ENCODE results near the gene SLC35B2.
A peak's percentile ranks its signal among the peaks of the same experiment; 100 is the strongest.
"Not testable (repeated sequence)": the region's sequence is repeated elsewhere in the genome, so short reads cannot be mapped to it uniquely, and the experiment has no call there.

SLC35B2 gene

DNA sequence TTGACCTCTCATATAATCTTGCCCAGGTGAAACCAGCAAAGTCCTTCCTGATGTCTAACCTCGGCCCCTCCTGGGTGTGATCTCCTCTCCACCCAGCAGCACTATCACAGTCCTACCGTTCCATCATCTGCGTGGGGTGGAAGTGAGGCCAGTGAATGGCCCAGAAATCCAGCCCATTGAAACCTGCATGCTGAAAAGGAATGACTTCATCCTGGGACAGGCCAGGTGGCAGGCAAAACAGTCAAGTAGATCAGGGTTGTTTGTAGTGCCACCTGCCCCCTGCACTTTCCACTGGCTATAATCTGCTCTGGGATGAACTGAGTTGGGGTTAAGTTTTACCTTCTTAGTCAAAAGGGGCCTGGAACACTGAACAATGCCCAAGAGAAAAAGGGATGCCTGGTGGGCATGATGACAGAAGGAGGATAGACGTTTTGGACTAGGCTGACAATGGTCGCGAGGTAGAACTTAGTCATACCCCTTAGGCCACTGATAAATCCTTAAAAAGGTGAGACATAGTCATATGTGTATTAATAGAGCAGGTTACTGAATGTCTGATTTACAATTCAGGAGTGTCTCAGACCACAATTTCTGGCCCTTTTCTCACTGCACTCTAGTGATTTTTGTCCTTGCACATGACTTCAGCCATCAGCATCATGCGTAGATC, 18.5 kb downstream of the SLC35B2 start:
- DNase-seq (ENCODE audit: extremely low spot score, insufficient read length, low read depth) (no peak), FAIRE-seq (no peak)

DNA sequence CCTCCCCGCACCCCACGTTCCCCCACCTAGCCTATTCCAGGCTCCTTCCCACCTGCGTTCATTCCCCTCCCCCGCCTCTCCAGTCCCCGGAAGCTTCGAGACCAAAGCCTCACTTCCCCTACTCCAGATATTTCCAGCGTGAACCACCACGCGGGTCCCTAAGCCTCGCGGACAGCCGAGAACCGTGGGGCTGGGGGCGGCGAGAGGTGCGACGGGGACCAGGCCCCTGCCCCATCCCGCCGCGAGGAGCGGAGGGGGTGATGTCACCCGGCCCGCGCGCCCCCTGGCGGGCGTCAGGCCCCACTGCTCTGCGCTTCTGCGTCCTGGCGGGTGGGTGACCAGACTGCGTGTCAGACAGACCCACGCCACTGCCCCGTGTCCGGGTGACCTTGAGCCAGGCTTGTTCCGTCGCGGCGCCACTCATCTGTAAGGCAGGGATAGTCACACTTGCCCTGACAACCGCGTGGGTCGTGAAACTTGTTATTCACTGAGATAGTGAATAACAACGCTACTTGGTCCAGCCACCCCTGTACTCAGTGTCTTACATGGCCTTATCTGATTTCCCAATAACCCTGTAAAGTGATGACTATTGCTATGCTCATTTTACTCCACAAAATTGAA, 19.4 kb downstream of the SLC35B2 start:
- FAIRE-seq: peak; percentile 29

DNA sequence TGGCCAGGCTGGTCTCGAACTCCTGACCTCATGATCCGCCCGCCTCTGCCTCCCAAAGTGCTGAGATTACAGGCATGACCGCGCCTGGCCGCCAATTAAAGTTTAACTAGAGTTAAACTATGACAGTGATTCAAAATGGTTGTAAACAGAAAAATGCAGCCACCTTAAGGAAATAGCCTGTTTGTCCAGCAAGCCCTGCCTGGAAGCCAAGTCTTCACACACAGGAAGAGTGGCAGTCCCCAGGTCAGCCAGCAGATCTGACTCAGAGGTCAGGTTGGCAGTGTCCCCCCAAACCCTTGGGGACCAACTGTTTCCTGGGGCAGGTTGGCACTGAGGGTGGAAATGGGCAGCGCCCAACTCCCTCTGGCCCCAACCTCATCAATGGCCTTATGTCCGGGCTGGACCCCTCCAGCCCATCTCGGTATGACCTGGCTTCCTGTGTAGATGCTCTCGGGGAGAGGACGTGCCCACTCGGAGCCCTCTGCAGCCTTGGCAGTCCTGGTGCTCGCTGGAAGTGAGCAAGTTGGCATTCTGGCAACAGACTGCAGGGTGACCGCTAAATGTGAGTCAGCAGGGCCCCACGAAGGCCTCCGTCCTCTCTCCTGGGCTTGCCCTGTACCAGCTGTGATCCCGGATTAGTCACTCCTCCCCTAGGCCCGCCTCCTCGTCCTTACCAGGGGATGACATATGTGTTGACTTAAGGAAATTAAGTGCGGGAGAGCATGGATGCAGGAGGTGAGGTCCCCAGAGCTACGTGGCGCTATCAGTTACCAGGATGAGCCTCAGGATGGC, 20.1 kb downstream of the SLC35B2 start:
- peak; percentile 87 for FAIRE-seq
- DNase-seq (ENCODE audit: extremely low spot score, insufficient read length, low read depth): no peak

More for the DNA sequence above, 19.4 kb downstream of the SLC35B2 start:
- peak; percentile 73 for DNase-seq (ENCODE audit: extremely low spot score, insufficient read length, low read depth)

DNA sequence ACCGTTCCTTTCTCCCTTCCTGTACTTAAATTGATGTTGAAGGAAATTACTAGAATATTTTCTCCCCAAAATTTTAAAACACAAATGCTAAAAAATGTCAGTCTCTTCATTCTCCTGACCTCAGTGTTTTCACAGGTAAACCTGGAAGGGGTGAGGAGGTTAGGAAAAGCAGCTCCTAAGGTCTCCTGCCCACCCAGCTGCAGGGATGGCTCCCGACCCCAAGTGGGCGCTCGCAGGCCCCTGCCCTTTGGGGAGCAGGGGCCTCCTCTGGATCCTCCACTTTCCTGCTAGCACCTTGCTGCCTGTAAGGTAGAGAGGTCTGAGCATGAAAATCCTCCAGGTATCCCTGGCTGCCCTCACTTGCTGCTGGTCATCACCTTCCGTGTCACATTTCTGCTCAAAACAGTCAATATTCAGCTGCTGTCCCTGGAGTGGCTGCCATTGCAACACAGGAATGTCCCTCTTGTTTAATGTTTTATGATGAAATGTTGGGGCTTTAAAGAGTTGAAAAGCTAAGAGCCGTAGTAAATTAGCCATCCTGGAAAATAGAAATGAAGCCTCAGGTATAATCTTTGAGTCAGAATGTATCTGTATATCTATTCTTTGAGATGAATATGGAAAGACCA, 21.3 kb downstream of the SLC35B2 start:
- FAIRE-seq: no peak

DNA sequence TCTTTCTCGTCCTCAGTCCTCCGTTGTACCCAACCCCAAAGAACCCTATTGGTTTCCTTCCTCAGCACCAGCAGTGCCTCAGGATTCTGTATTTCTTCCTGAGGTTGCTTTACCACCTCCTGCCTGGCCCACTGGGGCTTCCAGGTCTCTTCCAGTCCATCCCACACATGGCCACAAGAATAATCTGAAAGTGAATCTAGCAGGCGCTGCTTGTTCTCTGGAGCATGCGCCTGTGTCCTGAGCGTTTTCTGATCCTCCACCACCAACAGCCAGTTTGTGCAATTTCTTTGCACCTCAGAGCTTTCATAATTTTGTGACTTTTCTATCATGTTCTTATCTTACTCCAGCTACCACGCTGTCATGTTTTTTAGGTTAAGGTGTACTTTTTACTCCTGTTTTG, 22.1 kb downstream of the SLC35B2 start:
- no peak for DNase-seq (ENCODE audit: extremely low spot score, insufficient read length, low read depth)
- FAIRE-seq: no peak

More for the DNA sequence above, 21.3 kb downstream of the SLC35B2 start:
- no peak for DNase-seq (ENCODE audit: extremely low spot score, insufficient read length, low read depth)

DNA sequence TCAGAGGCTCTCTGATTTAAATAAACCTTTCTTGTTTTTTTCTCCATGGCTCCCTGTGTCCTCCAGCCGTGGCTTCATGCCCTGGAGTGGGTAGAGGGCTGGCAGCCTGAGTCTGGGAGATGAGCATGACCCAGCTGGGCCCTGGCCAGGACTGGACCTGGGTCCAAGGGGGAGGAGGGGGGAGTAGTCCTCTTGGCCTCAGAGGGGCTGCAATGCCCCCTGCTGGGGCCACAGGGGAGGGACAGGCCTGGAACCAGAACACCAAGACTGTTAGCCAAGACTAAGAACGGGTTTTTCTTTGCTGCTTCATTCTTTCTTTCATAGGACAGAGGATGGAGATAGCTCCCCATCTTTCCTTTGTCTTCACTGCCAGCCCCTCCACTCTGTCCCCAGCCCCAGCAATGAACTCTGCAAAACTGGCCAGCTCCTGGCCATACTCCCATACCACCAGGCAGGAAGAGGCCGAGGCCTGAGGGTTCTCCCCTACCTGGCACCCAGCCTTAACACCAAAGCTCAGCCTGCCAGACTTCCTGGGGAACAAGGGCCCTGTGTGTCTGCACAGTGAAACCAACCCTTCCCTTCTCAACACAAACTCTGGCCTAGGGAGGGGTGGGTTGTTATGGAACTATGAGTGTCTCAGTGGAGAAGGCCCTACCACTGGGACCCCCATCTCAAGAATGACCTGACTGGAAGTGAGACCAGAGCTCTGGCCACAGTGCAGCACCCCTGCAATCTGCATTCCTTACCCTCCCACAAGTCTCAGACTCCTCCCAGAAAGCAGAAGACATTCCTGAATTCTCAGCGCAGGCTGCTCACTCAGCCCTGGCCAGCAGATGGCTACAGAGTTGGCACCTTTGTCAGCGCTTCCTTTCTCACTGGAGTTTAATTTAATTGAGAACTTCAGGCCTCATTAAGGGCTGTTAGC, 23.0 kb downstream of the SLC35B2 start:
- DNase-seq (ENCODE audit: extremely low spot score, insufficient read length, low read depth): no peak

DNA sequence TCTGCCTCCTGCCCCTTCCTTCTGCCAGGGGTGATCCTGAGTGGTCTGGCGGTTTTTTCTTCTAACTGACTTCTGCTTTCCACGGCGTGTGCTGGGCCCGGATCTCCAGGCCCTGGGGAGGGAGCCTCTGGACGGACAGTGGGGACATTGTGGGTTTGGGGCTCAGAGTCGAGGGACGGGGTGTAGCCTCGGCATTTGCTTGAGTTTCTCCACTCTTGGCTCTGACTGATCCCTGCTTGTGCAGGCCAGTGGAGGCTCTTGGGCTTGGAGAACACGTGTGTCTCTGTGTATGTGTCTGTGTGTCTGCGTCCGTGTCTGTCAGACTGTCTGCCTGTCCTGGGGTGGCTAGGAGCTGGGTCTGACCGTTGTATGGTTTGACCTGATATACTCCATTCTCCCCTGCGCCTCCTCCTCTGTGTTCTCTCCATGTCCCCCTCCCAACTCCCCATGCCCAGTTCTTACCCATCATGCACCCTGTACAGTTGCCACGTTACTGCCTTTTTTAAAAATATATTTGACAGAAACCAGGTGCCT, 23.7 kb downstream of the SLC35B2 start:
- no peak for DNase-seq (ENCODE audit: extremely low spot score, insufficient read length, low read depth)
- FAIRE-seq: no peak

More for the DNA sequence above, 23.0 kb downstream of the SLC35B2 start:
- no peak for FAIRE-seq

DNA sequence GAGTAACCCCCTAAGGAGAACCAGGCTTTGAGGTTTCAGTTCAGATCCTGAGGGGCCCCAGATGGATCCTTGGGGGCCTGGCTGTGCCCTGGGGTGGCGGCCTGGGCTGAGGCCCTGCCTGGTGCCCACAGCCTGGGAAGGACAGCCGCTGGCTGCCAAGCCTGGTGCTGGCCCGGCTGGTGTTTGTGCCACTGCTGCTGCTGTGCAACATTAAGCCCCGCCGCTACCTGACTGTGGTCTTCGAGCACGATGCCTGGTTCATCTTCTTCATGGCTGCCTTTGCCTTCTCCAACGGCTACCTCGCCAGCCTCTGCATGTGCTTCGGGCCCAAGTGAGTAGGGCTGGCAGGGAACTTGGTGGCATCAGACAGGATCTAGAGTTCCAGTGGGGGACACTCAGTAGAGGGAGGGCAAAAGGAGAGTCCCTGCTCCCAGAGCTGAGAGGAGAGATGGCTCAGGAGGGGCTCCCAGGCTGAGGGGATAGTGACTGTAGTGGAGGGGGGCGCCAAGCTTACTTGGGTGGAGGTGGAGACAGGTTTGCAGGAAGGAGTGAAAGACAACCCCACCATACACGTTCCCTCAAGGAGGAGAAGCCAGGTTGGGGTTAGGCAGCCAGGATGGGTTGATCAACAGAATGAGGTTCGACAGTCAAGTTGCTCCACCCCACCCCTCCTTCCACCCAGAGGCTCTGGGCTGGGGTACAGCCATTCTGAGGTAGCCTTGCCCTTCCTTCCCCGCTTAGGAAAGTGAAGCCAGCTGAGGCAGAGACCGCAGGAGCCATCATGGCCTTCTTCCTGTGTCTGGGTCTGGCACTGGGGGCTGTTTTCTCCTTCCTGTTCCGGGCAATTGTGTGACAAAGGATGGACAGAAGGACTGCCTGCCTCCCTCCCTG, 24.4 kb downstream of the SLC35B2 start:
- DNase-seq (ENCODE audit: extremely low spot score, insufficient read length, low read depth) (no peak), FAIRE-seq (no peak)

DNA sequence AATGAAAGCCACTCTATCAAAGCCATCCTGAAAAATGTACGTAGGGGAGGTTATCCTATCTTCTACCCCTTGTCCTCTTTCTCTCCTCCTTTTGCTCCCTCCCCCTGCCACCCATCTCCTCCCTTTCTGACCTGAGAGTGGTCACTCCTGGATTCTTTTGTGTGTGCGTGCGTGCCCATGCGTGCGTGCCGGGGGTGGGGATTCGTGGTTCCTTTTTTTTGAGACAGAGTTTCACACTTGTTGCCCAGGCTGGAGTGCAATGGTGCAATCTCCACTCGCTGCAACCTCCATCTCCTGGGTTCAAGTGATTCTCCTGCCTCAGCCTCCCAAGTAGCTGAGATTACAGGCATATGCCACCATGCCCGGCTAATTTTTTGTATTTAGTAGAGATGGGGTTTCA, 25.9 kb downstream of the SLC35B2 start:
- DNase-seq (ENCODE audit: extremely low spot score, insufficient read length, low read depth); FAIRE-seq: not testable (repeated sequence)

DNA sequence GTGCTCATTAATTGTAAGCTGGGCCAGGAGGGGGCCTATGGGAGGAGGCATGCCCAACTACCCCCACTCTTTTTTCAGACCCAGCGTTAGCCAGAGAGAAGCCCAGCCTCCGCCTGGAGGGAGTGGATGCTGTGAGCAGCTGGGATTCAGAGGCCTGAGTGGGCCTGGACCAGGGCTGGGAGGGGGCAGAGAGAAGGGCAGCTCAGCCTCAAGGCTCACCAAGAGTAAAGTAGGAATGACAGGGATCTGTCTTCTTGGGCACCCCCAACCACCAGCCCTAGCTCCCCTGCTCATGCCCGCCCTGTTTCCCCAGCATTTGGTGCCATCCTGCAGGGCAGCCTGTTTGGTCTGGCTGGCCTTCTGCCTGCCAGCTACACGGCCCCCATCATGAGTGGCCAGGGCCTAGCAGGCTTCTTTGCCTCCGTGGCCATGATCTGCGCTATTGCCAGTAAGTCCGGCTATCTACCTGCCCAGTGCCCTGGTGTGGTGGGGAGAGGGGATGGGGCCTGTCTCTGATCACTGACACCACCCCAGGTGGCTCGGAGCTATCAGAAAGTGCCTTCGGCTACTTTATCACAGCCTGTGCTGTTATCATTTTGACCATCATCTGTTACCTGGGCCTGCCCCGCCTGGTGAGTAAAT, 27.2 kb downstream of the SLC35B2 start:
- FAIRE-seq (no peak), DNase-seq (ENCODE audit: extremely low spot score, insufficient read length, low read depth) (no peak)

DNA sequence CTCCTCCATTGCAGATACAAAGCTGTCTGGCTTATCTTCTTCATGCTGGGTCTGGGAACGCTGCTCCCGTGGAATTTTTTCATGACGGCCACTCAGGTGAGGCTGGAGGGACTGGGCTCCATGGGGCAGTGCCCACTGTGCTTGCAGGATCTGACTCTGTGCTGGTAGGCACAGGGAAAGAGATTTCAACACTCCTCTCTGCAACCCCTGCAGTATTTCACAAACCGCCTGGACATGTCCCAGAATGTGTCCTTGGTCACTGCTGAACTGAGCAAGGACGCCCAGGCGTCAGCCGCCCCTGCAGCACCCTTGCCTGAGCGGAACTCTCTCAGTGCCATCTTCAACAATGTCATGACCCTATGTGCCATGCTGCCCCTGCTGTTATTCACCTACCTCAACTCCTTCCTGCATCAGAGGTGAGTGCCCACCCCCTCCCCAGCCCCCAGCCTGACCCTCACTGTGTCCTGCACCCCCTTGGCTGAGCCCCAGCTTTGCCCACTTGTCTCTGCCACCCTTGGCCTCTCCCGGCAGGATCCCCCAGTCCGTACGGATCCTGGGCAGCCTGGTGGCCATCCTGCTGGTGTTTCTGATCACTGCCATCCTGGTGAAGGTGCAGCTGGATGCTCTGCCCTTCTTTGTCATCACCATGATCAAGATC, 27.8 kb downstream of the SLC35B2 start:
- DNase-seq (ENCODE audit: extremely low spot score, insufficient read length, low read depth) (no peak), FAIRE-seq (no peak)

DNA sequence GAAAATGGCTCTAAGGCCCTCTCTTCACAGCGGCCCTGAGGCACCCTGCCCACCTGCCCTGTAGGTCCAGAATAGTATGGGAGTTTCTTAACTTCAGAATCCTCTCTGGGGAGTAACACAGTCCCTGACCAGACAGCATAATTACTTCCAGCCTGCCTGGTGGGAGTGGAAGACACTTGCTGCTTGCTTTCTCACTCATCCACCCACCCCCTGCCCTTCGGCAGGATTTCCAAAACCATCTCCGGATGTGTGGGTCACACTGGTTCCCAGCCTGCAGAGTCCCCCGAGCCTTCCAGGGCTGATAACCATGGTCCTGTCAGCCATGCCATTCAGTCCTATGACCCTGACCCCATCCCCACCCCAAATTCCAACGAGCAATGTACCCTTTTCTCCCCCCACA, 28.5 kb downstream of the SLC35B2 start:
- no peak for FAIRE-seq
- no peak for DNase-seq (ENCODE audit: extremely low spot score, insufficient read length, low read depth)

DNA sequence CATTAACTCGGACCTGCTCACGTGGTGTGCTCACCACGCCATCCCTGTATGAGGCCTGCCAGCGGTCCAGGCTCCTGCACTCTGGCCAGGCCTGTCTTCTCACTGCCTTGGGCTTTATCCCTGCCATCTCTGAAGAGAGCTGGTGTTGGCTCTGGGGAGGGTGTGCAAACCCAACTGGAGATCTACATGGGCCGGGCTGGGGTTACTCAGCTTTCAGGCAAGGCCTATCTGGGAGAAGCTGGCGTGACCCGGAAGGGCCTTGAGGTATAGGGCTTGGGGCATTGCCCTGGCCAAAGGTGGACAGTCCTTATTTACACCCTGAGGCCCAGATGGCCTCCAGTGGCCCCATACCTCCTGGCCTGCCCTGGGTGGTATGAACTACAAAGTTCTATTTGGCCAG, 28.9 kb downstream of the SLC35B2 start:
- FAIRE-seq (no peak), DNase-seq (ENCODE audit: extremely low spot score, insufficient read length, low read depth) (no peak)

DNA sequence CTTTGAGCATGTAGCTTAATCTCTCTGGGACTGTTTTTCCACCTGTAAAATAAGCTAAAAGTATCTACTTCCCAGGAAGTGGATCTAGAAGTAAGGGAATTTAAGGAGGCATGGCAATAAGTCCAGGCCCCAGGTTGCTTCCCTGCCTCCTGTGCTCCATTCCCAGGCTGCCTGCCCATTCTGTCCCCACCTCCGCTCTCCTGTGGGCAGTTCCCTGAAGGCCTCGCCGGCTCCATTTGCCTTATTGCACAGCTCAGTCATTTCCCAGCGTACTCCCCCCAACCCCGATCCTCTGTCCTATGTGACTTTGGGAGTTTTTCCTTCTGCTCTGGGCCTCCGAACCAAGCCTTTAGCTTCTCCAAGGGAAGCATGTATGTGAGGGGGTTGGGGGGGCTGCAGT, 29.3 kb downstream of the SLC35B2 start:
- no peak for DNase-seq (ENCODE audit: extremely low spot score, insufficient read length, low read depth)
- no peak for FAIRE-seq

DNA sequence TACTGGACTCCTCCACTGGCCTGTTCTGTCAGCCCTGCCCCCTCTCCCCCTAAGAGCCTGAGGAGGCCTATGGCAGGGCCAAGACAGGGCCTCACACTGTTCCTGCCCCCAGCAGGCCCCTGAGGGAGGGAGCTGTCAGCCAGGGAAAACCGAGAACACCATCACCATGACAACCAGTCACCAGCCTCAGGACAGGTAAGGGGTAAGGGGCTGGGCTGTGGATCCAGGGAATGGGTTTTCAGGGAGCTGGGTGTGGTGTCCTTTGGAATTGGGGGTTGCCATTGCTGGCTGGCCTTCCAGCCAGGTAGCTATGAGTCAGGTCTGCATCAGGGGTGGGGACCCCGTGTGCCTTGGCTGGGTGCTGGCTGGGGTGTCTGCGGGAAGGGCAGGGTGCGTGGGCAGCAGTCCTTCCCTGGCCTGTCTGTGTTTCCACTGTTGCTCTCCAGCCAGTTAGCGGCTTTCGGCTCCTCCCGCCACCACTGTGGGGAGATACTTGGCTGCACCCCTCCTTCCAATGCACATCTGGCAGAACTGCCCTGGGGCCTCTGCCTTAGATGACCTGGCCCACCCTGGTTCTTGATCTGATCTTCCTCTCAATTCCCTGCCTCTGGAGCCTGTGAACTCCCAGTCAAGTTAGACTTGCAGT, 30.1 kb downstream of the SLC35B2 start:
- DNase-seq (ENCODE audit: extremely low spot score, insufficient read length, low read depth) (no peak), FAIRE-seq (no peak)

DNA sequence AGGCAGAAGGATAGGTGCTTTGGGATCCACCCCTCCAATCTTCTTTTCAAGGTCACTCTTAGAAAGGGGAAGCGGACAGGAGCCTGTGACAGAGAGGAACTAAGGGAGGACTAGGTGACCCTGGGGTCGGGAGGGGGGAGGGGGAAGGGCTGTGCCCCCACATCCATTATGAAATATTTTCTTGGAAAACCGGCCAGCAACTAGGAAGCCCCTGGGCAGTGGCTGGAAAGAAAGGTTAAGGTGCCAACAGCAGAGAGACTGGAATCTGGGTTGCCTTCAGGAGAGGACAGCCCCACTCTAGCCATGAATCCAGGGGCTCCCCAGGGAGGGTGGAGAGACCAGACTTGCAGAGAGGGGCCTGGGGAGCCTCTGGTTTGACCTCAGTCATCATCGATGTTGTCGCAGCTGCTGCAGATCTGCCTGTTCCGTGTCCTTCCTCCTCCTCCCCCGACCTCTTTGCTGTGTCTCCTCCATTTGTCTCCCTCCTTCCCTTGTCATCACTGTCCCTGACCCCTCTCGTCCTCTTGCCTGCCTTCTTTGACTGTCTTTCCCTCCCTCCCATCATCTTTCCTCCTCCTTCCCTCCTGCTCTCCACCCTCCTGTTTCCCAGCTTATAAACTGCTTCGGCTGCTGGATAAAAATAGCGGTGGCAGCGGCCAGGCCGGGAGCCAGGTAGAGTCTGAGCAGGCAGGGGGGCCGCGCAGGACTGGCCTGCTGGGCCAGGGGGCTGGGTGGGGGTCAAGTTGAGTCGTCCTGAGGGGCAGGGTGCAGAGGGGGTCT, 30.8 kb downstream of the SLC35B2 start:
- DNase-seq (ENCODE audit: extremely low spot score, insufficient read length, low read depth) (no peak), FAIRE-seq (no peak)

Data from GM18507 (cell line).